ENCODE data around the gene TRMT2A. TPM values are rescaled to one million over a fixed set of nuclear protein-coding genes. Genes with fewer than 3 reads are reported as not detected.

Gene TRMT2A
- polyA plus RNA-seq, 3 donors from 2014 or later = 22.7 to 33.7 (median 27.6) TPM

DNA sequence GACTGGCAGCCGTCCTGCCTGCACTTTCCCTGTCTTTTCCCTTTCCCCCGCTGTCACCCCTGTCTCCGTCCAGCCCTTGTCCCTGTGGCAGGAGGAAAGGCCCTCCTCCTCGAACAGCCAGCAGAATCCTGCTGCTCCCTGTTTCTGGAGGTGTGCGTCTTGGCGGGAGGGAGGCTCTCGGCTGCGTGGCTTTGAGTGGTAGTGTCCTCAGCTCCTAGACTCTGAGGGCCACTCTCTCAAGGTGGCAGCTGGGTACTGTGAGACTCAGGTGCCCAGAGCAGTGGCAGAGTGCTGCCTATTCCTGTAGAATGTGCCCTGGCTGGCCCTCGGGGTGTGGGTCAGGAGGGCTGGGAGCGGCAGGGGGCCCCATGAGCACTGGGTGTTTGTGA lies 10.2 kb downstream of the TRMT2A start:
- H3K27me3 Mint-ChIP-seq (ENCODE audit: low read depth in 3 of 3) = no peaks in the 10 kb centered on the region
- H3K27ac Mint-ChIP-seq = no peak overlapping the region
- peaks cover 0 to 9% (median 5%) of the 10 kb centered on the region in 3 donors for H3K36me3 Mint-ChIP-seq
- peaks cover 3 to 24% of the 10 kb centered on the region in 2 donors for H3K4me1 Mint-ChIP-seq
- no peak for DNase-seq
- no peaks in the 10 kb centered on the region for H3K9me3 Mint-ChIP-seq
- no peak overlapping the region for H3K4me3 Mint-ChIP-seq

DNA sequence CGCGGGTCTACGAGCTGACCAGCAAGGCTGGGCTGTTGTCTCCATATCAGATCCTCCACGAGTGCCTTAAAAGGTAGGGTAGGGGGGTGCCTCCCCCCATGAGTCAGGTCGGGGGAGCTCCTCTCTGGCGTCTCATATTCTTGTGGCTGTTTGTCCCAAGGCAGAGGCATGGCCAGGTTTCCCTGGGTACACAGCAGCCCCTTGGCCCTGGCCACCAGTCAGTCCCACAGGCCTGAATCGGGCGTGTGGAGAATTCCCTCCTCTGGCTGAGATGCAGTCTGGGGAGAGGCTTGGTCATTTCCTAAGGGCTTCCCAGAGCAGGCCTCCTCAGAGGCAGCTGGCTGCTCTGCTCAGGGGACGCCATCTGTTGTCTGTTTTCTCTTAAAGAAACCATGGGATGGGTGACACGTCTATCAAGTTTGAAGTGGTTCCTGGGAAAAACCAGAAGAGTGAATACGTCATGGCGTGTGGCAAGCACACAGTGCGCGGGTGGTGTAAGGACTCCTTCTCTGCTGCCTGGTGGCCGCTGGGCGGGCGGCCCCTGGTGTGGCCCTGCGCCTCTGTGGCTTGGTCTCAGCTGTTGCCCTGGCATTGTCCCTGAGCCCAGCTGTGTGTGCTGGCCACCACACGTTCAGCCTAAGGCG lies 10.7 kb downstream of the TRMT2A start:
- H3K27ac Mint-ChIP-seq = no peak overlapping the region
- peaks cover 2 to 23% of the 10 kb centered on the region in 2 donors for H3K4me1 Mint-ChIP-seq
- H3K4me3 Mint-ChIP-seq = no peak overlapping the region
- DNase-seq = no peak
- no peaks in the 10 kb centered on the region for H3K27me3 Mint-ChIP-seq (ENCODE audit: low read depth in 3 of 3)
- no peaks in the 10 kb centered on the region for H3K9me3 Mint-ChIP-seq
- H3K36me3 Mint-ChIP-seq = peaks cover 0 to 9% (median 5%) of the 10 kb centered on the region in 3 donors

DNA sequence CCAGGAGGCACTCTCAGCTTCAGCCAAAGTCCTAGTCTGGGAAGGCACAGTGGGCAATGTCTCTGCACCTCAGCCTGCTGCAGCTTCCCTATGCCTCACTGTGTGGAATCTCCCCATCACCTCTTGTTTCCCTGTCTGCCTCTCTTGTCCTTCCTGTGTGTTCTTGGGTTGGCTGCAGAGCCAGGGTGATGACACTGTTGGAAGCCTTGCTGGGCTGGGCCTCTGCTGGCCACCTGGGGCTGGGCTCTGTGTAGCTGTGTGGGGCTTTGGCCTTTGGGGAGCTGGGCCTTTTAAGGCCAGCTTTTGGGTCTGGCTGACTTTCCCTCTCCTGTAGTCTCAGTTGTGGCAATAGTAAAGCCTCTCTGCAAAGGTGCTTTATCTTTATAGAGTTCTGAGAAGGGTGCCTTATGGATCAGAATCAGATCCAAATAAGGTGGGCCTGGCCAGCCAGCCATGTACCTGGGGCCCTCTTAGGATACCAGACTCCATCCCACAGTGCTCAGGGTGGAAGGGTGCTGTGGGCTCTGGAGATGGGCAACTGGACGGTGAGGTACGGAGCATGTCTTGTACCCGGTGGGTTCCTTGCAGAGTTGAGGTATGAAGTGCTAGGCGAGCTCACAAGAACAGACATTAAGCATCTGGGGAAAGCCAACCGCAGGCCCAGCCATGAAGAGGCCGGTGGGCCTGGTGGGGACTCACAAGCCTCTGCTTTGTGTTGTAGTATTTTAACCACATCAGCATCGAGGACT lies 11.4 kb downstream of the TRMT2A start:
- H3K9me3 Mint-ChIP-seq = no peaks in the 10 kb centered on the region
- peak overlapping the region in 1 of 6 donors; percentile 17 for H3K27ac Mint-ChIP-seq

DNA sequence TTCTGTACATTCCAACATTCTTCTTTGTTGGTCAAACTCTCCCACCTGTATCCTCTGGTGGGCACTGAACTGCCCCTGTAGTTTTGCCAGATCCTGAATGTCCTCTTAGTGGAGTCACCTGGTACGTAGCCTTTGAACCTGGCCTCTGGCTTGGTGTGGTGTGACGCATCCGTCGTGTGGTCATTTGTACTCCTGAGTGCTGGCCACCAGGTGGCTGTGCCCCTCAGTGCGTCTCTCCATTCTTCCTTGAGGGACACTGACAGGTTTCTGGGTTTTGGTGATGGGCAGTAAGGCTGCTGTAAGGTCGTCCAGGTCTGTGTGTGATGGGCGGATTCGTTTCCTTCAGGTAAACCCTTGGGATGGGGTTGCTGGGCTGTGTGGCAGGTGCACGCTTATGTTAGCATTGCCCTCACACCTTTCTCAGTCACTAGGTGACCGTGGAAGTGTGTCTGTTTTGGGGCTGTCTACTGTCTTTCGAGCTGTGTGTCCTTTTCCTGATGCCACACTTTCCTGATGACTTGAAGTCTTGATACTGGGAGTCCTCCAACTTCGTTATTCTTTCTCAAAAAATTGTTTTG lies 14.7 kb downstream of the TRMT2A start:
- Mint-ChIP-seq H3K36me3 (peaks cover 4 to 15% (median 10%) of the 10 kb centered on the region in 3 donors), H3K4me3 (no peak overlapping the region), H3K4me1 (peaks cover 27 to 42% of the 10 kb centered on the region in 2 donors), H3K27me3 (ENCODE audit: low read depth in 3 of 3) (peaks cover 0 to 6% (median 0%) of the 10 kb centered on the region in 3 donors), H3K27ac (peak overlapping the region in 5 of 6 donors; percentile 15 to 90 (median 71)), H3K9me3 (no peaks in the 10 kb centered on the region)
- DNase-seq = no peak

More for the DNA sequence above, 11.4 kb downstream of the TRMT2A start:
- no peak for DNase-seq
- H3K4me3 Mint-ChIP-seq = no peak overlapping the region
- peaks cover 0 to 2% (median 0%) of the 10 kb centered on the region in 3 donors for H3K27me3 Mint-ChIP-seq (ENCODE audit: low read depth in 3 of 3)
- H3K36me3 Mint-ChIP-seq = peaks cover 0 to 9% (median 5%) of the 10 kb centered on the region in 3 donors
- H3K4me1 Mint-ChIP-seq = peaks cover 7 to 22% of the 10 kb centered on the region in 2 donors

DNA sequence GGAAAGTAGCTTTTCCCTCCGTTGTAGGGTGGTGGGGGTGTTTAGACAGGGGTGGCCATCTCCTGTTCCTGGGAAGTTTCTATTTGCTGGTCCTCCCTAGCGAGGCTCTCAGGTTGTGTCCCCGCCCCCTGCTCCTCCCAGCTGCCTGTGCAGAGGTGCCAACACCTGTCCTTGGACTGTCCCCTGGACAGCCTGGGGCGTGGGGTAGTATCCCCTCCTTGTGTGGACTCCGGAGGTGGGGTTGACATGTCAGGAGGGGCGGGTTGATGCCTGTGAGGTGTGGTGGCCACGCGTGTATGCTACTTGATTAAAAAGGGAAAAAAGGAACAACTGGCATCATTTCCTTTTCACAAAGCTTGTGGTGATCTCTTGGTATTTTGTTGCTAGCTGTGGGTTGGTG lies 15.4 kb downstream of the TRMT2A start:
- Mint-ChIP-seq H3K4me3 (no peak overlapping the region), H3K27ac (peak overlapping the region in 5 of 6 donors; percentile 15 to 91 (median 76)), H3K36me3 (peaks cover 9 to 22% (median 16%) of the 10 kb centered on the region in 3 donors), H3K27me3 (ENCODE audit: low read depth in 3 of 3) (peaks cover 0 to 6% (median 0%) of the 10 kb centered on the region in 3 donors), H3K9me3 (no peaks in the 10 kb centered on the region), H3K4me1 (peaks cover 27 to 42% of the 10 kb centered on the region in 2 donors)
- no peak for DNase-seq

DNA sequence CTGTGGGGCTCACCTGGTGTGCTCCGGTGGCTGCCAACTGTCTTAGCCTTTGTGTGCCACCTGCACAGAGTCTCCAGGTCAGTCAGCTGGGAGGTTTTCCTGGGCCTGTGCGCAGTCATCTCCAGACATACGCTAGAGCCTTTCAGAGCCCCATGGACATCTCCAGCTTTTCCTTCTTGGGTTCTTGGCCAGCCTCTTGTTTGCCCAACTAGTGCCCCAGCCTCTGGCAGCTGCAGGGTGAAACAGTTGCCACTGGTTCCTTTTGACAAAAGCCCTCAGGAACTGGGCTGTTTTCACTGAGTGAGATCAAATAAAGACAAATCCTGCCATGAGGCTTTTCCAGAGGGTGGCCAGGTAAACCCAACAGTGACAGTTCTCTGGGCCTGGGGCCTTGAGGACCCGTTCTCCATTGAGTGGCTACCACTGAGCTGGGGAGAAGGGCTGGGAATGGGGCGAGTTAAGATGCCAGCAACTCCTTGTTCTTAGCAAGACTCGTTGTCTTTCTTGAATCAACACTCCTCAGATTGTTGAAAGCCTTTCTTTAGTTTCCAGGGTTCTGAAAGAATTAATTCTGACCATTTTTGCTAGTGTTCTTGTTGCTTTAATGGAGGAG lies 17.8 kb downstream of the TRMT2A start:
- Mint-ChIP-seq H3K9me3 (no peaks in the 10 kb centered on the region), H3K4me3 (peak overlapping the region; percentile 38 to 81 (median 70)), H3K4me1 (peaks cover 27 to 42% of the 10 kb centered on the region in 2 donors), H3K27ac (peak overlapping the region in 5 of 6 donors; percentile 57 to 93 (median 79)), H3K27me3 (ENCODE audit: low read depth in 3 of 3) (peaks cover 0 to 6% (median 0%) of the 10 kb centered on the region in 3 donors), H3K36me3 (peaks cover 24 to 36% (median 31%) of the 10 kb centered on the region in 3 donors)
- DNase-seq = no peak

DNA sequence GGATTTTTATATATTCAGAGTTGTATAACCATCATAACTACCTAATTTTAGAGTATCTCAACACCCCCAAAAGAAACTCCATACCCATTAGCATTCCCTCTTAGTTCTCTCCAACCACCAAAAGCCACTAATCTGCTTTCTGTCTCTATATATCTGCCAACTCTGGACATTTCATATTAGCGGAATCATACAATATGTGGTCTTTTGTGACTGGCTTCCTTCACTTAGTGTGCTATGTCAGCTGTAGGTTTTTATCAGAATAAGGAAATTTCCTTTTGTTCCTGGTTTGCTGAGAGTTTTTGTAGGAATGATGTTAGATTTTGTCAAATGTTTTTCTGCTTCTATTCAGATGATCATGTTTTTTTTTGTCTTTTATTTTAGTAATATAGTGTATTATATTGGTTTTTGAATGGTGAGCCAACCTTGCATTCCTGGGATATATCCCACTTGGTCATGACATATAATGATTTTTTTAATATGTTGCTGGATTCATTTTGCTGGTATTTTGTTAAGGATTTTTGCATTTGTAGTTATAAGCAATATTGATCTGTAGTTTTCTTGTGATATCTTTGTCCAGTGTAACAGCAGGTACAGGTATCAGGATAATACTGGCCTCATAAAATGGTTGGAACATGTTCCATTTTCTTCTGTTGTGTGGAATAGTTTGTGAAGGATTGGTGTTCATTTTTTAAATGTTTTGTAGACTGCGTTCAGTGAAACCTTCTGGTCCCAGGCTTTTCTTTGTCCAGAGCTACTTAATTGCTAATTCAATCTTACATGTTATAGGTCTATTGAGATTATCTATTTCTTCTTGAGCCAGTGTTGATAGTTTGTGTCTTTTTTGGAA lies 20.2 kb downstream of the TRMT2A start:
- no peaks in the 10 kb centered on the region for H3K9me3 Mint-ChIP-seq
- peaks cover 26 to 38% of the 10 kb centered on the region in 2 donors for H3K4me1 Mint-ChIP-seq
- DNase-seq = no peak
- peaks cover 24 to 56% (median 31%) of the 10 kb centered on the region in 3 donors for H3K36me3 Mint-ChIP-seq
- H3K27ac Mint-ChIP-seq = no peak overlapping the region
- peaks cover 0 to 6% (median 0%) of the 10 kb centered on the region in 3 donors for H3K27me3 Mint-ChIP-seq (ENCODE audit: low read depth in 3 of 3)
- no peak overlapping the region for H3K4me3 Mint-ChIP-seq

DNA sequence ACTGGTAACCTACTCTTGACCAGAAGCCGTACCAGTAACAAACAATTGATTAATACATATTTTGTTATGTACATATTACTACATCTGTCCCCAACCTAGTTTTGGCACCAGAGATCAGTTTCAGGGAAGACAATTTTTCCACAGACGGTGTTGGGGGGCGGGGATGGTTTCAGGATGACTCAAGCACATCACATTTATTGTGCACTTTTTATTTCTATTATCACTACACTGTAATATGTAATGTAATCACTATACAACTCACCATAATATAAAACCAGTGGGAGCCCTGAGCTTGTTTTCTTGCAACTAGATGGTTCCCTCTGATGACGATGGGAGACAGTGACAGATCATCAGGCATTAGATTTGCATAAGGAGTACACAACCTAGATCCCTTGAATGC lies 21.5 kb downstream of the TRMT2A start:
- no peak for DNase-seq
- no peak overlapping the region for H3K4me3 Mint-ChIP-seq
- no peaks in the 10 kb centered on the region for H3K9me3 Mint-ChIP-seq
- H3K27me3 Mint-ChIP-seq (ENCODE audit: low read depth in 3 of 3) = peaks cover 0 to 7% (median 3%) of the 10 kb centered on the region in 3 donors
- peaks cover 29 to 42% of the 10 kb centered on the region in 2 donors for H3K4me1 Mint-ChIP-seq
- peaks cover 34 to 66% (median 42%) of the 10 kb centered on the region in 3 donors for H3K36me3 Mint-ChIP-seq
- no peak overlapping the region for H3K27ac Mint-ChIP-seq

DNA sequence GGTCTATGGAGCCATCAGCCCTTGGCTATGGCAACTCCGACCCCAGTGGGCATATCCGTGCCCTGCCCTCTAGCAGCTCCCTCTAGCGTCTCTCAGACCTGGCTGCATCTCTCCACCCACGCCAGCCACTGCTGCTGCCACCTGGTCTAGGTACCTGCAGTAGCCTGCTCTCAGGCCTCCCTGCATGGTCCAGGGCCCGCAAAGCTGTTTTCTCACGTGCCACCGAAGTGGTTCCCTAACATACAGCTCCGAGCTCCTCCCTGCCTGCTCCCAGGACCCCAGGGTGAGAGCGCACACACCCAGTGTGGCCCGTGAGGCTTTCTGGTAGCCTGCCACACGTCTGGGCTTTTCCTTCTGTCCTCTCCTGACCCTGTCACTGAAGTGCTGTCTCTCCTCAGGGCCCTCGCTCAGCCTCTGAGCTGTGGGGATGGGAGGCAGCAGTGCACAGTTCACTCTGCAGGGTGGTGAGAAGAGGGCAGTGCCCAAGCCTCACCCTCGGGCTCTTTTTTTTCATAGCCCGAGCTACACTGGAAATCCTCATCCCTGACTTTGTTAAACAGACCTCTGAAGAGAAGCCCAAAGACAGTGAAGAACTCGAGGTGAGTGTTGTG lies 22.7 kb downstream of the TRMT2A start:
- Mint-ChIP-seq H3K27ac (no peak overlapping the region), H3K27me3 (ENCODE audit: low read depth in 3 of 3) (peaks cover 0 to 6% (median 6%) of the 10 kb centered on the region in 3 donors), H3K4me3 (no peak overlapping the region), H3K36me3 (peaks cover 38 to 75% (median 46%) of the 10 kb centered on the region in 3 donors), H3K9me3 (no peaks in the 10 kb centered on the region), H3K4me1 (peaks cover 18 to 34% of the 10 kb centered on the region in 2 donors)
- no peak for DNase-seq

DNA sequence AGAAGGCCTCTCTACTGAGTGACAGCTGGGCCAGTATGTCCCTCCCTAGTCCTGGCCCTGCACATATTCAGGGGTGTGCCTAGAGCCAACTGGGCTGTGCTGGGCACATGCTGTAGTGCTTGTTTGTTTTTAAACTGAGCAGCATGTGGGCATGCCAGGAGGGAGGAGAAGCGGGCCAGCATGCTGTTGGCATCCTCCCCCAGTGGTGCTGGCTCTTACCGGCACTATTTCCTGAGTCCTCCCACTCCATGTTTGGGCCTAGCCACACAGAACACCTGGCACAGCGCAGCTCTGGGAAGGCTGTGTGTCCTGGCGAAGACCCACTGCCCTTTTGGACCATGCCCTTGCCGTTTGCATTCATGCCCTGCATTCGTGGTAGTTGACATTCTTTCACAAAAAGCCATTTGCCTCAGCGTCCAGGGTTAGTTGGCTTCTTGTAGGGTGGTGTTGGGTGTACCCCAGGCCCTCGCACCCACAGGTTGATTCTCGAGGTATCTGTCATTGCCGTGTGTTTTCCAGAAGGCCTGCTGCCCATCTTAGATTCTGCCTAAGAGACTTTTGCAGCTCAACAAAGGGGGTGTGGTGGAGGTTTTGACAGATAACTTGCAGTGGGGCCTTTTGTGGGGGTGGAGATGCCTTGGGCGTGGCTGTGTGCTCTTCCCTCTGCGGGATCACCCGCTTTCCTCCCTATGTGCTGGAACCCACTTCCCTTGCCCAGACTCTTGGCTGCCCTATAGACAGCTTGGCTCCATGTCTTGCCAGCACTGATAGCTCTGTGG lies 23.4 kb downstream of the TRMT2A start:
- Mint-ChIP-seq H3K9me3 (no peaks in the 10 kb centered on the region), H3K27me3 (ENCODE audit: low read depth in 3 of 3) (peaks cover 0 to 6% (median 5%) of the 10 kb centered on the region in 3 donors), H3K4me1 (peaks cover 12 to 33% of the 10 kb centered on the region in 2 donors), H3K27ac (peak overlapping the region in 1 of 6 donors; percentile 55), H3K36me3 (peaks cover 38 to 78% (median 44%) of the 10 kb centered on the region in 3 donors), H3K4me3 (no peak overlapping the region)
- no peak for DNase-seq

DNA sequence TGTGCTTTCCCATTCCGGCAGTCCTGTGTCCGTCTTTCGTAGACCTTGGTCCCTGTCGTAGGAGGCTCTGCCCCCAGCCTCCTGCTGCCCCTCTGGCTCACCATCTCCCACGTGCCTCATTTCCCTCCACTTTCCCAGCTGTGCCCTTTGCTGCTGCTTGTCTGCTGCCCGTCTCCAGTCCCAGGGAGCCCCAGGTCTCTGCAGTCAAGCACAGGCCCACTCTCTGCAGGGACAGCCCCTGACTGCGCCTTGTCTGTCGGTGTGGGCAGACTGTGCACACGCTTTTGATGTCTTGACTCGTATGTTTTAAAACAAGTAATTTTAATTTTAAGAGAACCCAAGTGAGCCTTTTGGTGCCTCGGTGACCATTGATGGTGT lies 24.6 kb downstream of the TRMT2A start:
- Mint-ChIP-seq H3K27ac (peak overlapping the region in 1 of 6 donors; percentile 73), H3K36me3 (peaks cover 36 to 77% (median 43%) of the 10 kb centered on the region in 3 donors), H3K4me1 (peaks cover 18 to 38% of the 10 kb centered on the region in 2 donors), H3K4me3 (peak overlapping the region in 2 of 5 donors; percentile 33 to 40), H3K9me3 (no peaks in the 10 kb centered on the region), H3K27me3 (ENCODE audit: low read depth in 3 of 3) (peaks cover 0 to 6% (median 6%) of the 10 kb centered on the region in 3 donors)
- no peak for DNase-seq

Measured in immature natural killer cell (primary cell).